ENCODE measurements around the gene CBLIF. TPM values are rescaled to one million over a fixed set of nuclear protein-coding genes. Genes with fewer than 3 reads are reported as not detected.

Gene CBLIF
- total RNA-seq, 2 experiments from 2014 or later, result not detected

DNA sequence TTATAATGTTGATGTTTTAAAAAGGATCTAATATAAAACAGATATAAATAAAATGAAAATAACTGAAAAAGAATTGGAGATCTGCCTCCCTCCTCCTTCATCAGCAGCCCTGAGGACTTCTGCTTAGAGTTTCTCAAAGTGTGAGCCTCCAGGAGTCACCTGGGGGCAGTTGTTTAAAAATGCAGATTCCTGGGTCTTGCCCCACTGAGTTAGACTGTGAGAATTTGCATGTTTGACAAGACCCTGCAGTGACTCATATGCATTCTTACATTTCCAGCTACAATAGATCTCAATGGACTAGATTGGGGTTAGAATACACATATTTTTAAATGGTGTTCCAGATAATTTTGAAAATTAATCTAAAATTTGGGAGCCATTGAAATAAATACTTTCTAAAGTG is 32.5 kb upstream of the CBLIF start:
- intact Hi-C loops (cut with DNase I, micrococcal nuclease), result no loop called here
- TF ChIP-seq, protein P1, sequence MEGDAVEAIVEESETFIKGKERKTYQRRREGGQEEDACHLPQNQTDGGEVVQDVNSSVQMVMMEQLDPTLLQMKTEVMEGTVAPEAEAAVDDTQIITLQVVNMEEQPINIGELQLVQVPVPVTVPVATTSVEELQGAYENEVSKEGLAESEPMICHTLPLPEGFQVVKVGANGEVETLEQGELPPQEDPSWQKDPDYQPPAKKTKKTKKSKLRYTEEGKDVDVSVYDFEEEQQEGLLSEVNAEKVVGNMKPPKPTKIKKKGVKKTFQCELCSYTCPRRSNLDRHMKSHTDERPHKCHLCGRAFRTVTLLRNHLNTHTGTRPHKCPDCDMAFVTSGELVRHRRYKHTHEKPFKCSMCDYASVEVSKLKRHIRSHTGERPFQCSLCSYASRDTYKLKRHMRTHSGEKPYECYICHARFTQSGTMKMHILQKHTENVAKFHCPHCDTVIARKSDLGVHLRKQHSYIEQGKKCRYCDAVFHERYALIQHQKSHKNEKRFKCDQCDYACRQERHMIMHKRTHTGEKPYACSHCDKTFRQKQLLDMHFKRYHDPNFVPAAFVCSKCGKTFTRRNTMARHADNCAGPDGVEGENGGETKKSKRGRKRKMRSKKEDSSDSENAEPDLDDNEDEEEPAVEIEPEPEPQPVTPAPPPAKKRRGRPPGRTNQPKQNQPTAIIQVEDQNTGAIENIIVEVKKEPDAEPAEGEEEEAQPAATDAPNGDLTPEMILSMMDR (IDR thresholded peaks at IDR 0.05), result no peak
- no peaks in the 10 kb centered on the region for H3K27me3 ChIP-seq (ENCODE audit: control insufficient read depth in 1 of 2, insufficient read depth in 2 of 2, low read length in 2 of 2)
- CTCF ChIA-PET, result no interaction called here
- no peaks in the 10 kb centered on the region for H3K36me3 Mint-ChIP-seq (ENCODE audit: low read depth)
- H3K36me3 ChIP-seq (ENCODE audit: insufficient read depth, low read length), result no peaks in the 10 kb centered on the region
- no peak overlapping the region for H3K4me3 ChIP-seq (ENCODE audit: low read length)
- H3K27ac Mint-ChIP-seq, result no peak overlapping the region
- H3K4me3 Mint-ChIP-seq, result no peak overlapping the region
- ATAC-seq (ENCODE audit: poor library complexity), result no peak
- H3K27ac ChIP-seq (ENCODE audit: low read depth in 1 of 2, low read length in 2 of 2), result no peak overlapping the region
- H3K9me3 Mint-ChIP-seq, result no peaks in the 10 kb centered on the region
- POLR2A ChIA-PET, result no interaction called here
- H3K9me3 ChIP-seq (ENCODE audit: control insufficient read depth in 1 of 2, insufficient read depth in 1 of 2, low read length in 2 of 2), result no peaks in the 10 kb centered on the region
- no peak for DNase-seq
- H3K27me3 Mint-ChIP-seq, result peaks cover 18% of the 10 kb centered on the region
- H3K4me1 Mint-ChIP-seq (ENCODE audit: low read depth), result no peaks in the 10 kb centered on the region
- H3K4me1 ChIP-seq (ENCODE audit: insufficient read depth, low read length), result no peaks in the 10 kb centered on the region

DNA sequence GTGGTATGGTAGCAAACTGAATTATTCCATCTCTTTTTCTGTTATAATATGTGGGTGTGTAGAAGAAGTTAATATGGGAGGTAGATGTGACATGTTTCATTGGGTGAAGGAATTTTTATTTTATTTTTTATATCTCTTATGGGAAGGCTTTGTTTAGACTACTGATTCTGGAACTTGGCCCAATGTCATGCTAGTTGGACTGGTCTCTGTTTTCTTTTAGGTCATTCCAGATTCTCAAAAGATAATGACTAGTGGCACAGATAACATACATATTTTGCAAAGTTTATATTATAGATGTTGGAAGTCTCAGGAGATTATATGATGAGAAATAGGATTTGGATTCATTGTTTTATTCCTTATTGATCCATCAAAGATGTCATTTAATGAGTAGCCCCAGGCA is 32.0 kb upstream of the CBLIF start:
- Histone ChIP-seq H3K36me3 (ENCODE audit: insufficient read depth, low read length) (no peaks in the 10 kb centered on the region), H3K4me1 (ENCODE audit: insufficient read depth, low read length) (no peaks in the 10 kb centered on the region), H3K27ac (ENCODE audit: low read depth in 1 of 2, low read length in 2 of 2) (no peak overlapping the region), H3K9me3 (ENCODE audit: control insufficient read depth in 1 of 2, insufficient read depth in 1 of 2, low read length in 2 of 2) (no peaks in the 10 kb centered on the region), H3K27me3 (ENCODE audit: control insufficient read depth in 1 of 2, insufficient read depth in 2 of 2, low read length in 2 of 2) (no peaks in the 10 kb centered on the region), H3K4me3 (ENCODE audit: low read length) (no peak overlapping the region)
- DNase-seq (no peak), ATAC-seq (ENCODE audit: poor library complexity) (no peak)
- Mint-ChIP-seq H3K27me3 (peaks cover 18% of the 10 kb centered on the region), H3K4me3 (no peak overlapping the region), H3K4me1 (ENCODE audit: low read depth) (no peaks in the 10 kb centered on the region), H3K9me3 (no peaks in the 10 kb centered on the region), H3K27ac (no peak overlapping the region), H3K36me3 (ENCODE audit: low read depth) (no peaks in the 10 kb centered on the region)
- TF ChIP-seq, protein P1 (IDR thresholded peaks at IDR 0.05), result no peak
- intact Hi-C loops (cut with DNase I, micrococcal nuclease), result no loop called here
- ChIA-PET POLR2A (no interaction called here), CTCF (no interaction called here)

DNA sequence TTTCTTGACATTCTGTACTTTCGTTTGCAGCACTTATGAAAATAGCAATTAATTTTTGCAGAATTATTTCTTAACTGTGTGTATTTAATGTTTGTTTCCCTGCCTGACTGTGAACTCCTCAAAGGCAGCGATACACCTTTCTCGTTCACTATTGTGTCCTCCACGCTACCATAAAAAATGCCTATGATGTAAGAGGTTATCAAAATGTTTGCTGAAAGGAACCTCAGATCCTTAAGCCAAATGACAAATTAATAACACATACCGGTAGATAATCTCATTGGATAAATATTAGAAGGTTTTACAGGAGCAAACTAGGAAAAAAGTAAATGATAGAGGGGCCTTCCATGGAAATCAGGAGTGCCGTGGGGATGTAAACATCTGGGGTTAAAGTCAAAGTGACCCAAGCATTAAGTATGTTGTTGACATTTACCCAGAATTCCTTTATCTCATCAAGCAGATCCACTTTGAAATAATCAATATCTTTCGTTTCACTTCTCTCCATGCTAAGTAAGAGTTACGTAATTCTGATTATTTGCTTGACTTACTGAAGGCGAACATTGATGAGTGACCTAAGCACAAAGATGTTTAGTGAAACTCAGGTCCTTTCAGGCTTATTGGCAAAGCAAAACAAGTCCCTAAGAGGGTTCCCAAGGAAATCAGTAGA is 30.7 kb upstream of the CBLIF start:
- CTCF ChIA-PET, result no interaction called here
- peaks cover 18% of the 10 kb centered on the region for H3K27me3 Mint-ChIP-seq
- Histone ChIP-seq H3K9me3 (ENCODE audit: control insufficient read depth in 1 of 2, insufficient read depth in 1 of 2, low read length in 2 of 2) (no peaks in the 10 kb centered on the region), H3K27me3 (ENCODE audit: control insufficient read depth in 1 of 2, insufficient read depth in 2 of 2, low read length in 2 of 2) (no peaks in the 10 kb centered on the region), H3K27ac (ENCODE audit: low read depth in 1 of 2, low read length in 2 of 2) (no peak overlapping the region), H3K36me3 (ENCODE audit: insufficient read depth, low read length) (no peaks in the 10 kb centered on the region), H3K4me3 (ENCODE audit: low read length) (no peak overlapping the region), H3K4me1 (ENCODE audit: insufficient read depth, low read length) (no peaks in the 10 kb centered on the region)
- H3K9me3 Mint-ChIP-seq, result no peaks in the 10 kb centered on the region
- DNase-seq (no peak), ATAC-seq (ENCODE audit: poor library complexity) (no peak)
- TF ChIP-seq, protein P1 (IDR thresholded peaks at IDR 0.05), result no peak
- no peaks in the 10 kb centered on the region for H3K36me3 Mint-ChIP-seq (ENCODE audit: low read depth)
- POLR2A ChIA-PET, result no interaction called here
- intact Hi-C loops (cut with DNase I, micrococcal nuclease), result no loop called here
- no peak overlapping the region for H3K4me3 Mint-ChIP-seq
- H3K4me1 Mint-ChIP-seq (ENCODE audit: low read depth), result no peaks in the 10 kb centered on the region
- no peak overlapping the region for H3K27ac Mint-ChIP-seq
